NCI-H526 (cell line): Measurements from ENCODE around the gene TMEM132A.

ENCODE experiments used
- DNase-seq, 2 experiments: peaks; one replicate each; lab custom pipeline; 2025; lab: John Stamatoyannopoulos, UW

TMEM132A gene

GRCh38 chr11:60985991-60986915 is 62.0 kb downstream of the TMEM132A start:
- no peak for DNase-seq
